ENCODE results near the gene OR51L1.

OR51L1 gene

GRCh38 chr11:5046754-5047330 lies 52.2 kb downstream of the OR51L1 start:
- DNase-seq (ENCODE audit: low spot score): no peak
